HG02610 (cell line): ENCODE measurements around the gene NEDD8.

Experiments
- ATAC-seq: cut with Tn5 transposase; IDR thresholded peaks from one replicate; pipeline ENCODE4 v1.9.1; 2021; ENCODE audit warnings: mild to moderate bottlenecking, moderate library complexity; ENCODE audit not compliant: unreplicated experiment

Gene NEDD8

GRCh38 chr14:24232121-24232644 is at the start of gene NEDD8:
TSS of gene NEDD8 (minus strand) at chr14:24232367. CDS start at chr14:24232267, 100 bp downstream.
- ATAC-seq, result peak; percentile 65

DNA sequence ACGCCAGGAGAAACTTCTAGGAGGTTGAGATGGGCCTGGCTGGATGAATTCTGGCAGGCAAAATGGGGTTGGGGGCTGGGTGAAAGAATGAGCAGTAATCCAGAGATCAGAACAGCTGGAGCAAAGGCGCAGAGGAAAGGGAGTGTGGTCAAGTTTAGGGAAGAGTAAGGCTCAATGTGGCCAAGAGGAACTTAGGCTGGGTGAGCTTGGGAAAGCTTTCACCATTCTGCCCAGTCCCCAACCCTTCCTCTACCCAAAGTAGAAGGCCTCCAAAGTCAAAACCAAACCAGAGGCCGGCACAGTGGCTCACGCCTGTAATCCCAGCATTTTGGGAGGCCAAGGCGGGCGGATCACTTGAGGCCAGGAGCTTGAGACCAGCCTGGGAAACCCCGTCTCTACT is 49.5 kb upstream of the NEDD8 start:
- no peak for ATAC-seq

- ATAC-seq, result no peak
These were observed 48.8 kb upstream of the NEDD8 start for GRCh38 chr14:24280797-24281460.

DNA sequence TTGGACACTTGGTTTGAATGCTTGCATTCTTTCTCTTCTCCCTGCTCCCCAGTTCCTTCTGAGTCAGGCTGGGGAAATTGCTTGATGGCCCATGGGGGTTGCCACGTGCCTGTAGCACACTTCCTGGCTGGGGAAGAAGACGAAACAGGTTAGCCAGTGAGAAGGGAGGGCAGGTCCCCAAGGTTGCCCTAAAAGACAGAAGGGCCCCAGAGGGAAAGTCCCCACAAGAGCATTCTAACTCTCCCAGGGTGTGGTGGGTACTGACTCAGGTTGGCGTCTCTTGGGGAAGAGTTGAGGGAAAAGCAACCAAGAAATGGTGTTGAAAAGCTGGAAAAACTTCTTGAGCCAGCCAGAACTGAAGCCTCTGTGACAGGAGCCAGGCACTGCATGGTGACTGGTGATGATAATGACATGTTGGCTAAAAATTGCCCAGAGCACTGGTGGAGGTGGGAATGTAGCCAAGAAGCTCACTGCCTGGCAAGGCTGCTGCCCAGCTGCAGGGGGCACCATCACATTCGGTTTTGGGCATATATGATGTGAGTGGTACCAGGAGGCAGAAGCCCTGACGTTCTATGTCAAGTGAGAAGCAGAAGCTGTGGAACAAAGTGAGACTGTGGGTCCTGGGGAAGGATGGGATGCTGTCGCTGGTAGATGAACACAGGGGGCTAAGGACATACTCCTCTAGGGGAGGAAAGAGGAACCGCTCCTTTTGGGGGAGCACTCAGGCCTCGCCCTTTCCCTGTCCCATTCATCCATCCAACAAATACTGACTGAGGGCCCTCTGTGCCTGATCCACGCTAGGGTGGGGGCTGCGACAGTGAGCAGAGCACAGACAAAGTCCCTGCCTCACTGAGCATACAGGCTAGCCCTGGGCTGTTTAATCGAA is 47.4 kb upstream of the NEDD8 start:
- peak; percentile 80 for ATAC-seq

DNA sequence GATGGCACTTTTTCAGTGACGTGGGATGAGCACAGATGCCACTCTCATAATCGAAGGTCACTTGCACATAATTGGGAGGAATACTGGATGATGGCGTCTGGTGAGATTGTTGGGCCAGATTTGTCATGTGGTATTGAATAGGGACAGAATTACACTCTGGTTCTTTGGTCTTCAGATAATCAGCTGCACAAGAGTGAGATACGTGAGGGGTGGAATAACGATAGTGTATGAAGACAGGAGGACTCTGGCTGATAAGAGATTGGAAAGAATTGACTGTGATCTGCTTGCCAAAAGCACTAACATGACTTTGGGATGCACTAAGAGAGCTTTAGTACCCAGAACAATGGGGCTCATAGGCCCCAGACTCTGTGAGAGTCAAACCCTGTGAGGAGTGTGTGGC is 46.3 kb upstream of the NEDD8 start:
- no peak for ATAC-seq

GRCh38 chr14:24277606-24278321 is 45.6 kb upstream of the NEDD8 start:
- no peak for ATAC-seq

DNA sequence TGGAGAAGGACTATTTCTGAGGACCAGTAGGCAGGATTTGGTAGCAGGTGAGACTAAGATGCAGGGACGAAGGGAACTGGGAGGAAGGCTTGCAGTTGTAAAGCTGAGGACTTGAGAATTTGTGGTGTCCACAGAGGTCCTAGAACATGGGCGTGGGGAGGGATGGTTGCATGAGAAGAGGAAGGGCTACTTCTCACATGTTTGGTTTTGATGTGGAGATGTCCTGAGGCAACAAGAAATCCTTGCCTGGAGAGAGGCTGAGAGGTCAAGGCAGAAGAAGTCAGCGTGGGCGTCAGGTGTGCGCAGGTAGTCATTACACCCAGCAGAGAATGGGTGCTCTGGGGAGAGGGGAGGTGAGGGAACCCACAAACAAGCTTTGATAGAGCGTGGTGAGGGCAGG is 44.9 kb upstream of the NEDD8 start:
- ATAC-seq, result no peak

GRCh38 chr14:24274101-24274543 is 42.0 kb upstream of the NEDD8 start:
- peak; percentile 60 for ATAC-seq

- no peak for ATAC-seq
These were observed 41.3 kb upstream of the NEDD8 start for GRCh38 chr14:24273422-24273998.

DNA sequence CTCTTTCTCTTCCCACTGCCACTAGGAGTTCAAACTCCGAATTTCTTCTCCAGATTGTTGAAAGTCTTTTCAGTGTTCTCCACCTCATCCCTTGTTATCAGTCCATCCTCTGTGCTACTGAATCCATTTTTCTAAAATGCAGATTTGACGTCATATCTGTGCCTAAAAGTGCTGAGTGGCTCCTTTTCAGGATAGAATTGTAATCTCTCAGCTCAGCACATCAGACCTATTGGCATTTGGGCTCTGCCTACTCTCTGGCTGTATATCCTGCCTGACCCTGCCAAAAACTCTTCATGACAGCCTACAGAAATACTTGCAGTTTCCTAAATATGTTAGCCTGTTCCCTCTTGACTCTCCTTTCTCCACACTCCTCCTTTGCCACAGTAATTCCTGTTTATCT is 40.3 kb upstream of the NEDD8 start:
- no peak for ATAC-seq

DNA sequence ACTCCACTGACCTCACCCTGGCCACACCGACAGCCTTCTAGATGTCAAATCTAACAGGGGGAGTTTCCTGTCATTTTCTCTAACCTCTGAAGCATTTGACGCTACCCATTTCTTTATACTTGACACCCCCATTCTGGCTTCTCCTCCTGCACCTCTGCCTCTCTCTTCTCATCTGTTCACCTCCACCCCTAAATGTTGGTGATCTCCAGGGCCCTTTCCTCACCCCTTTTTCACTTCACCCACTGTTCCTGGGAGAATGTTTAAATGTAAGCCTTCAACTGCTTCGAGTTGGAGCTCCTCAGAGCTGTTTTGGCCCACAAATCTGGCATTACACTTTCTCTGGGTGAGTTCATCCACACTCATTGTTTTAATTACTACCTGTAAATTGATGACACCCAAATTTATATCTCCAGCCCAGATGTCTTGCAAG is 39.7 kb upstream of the NEDD8 start:
- no peak for ATAC-seq

GRCh38 chr14:24271134-24271833 is 39.1 kb upstream of the NEDD8 start, which contains the start of gene RABGGTA:
TSS of gene RABGGTA (minus strand) at chr14:24271597. CDS start at chr14:24271115, 482 bp downstream.
- peak; percentile 86 for ATAC-seq

- ATAC-seq, result no peak
These were observed 38.5 kb upstream of the NEDD8 start for GRCh38 chr14:24270537-24271133.

GRCh38 chr14:24269910-24270536 is 37.9 kb upstream of the NEDD8 start:
- no peak for ATAC-seq

DNA sequence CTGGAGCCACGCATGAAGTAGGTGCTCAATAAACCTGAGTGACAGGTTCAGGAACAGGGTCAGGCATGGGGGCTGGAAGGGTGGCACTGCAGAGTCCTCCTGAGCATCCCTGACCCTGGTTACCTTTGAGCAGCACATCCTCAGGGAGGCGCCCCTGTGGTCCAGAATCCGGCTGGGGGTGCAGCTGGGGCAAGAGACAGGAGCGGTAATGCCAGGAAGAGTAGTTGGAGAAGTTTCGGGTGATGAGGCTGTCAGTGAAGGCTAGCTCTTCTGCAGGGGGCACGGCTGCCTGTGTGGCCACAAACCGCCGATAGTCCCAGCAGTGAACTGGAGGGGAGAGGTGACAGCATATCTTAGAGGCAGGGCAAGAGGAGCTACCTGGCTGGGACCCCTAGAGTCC is 37.2 kb upstream of the NEDD8 start:
- no peak for ATAC-seq

DNA sequence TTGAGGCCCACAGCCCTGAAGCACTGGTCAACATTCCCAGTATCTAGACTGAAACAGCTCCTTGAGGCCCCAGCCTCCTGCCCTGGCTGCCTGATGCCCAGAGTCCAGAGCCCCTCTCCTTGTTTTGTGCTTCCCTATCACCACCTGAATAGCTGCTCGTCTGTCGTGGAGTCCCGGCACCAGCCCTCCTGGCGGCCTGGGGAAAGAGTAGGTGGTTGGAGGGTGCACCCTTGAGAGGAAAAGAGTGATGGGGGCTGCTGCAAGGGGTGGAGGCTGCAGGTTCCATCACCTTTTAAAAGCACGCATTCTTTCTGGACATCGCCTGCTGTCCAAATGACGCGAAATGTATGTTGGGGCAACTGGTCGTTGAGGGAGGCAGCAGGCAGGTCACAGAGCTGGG is 36.1 kb upstream of the NEDD8 start:
- no peak for ATAC-seq

DNA sequence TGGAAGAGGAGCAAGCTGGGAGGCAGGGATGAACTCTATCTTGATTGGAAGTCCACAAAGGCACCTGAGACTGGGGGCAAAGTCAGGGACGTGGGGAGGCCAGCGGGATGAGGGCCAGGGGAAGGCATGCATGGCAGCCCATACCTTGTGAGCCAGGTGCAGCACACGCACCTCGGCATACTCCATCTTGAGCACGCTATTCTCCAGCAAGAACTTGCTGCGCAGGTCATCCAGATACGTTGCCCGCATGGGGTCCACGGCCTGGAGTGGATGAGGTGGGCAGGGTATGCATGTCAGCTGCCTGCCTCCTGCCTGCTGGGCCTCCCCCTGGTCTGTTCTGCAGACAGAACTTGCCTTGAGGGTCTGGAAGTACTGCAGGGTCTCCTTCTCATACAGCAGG is 35.3 kb upstream of the NEDD8 start:
- ATAC-seq, result no peak

DNA sequence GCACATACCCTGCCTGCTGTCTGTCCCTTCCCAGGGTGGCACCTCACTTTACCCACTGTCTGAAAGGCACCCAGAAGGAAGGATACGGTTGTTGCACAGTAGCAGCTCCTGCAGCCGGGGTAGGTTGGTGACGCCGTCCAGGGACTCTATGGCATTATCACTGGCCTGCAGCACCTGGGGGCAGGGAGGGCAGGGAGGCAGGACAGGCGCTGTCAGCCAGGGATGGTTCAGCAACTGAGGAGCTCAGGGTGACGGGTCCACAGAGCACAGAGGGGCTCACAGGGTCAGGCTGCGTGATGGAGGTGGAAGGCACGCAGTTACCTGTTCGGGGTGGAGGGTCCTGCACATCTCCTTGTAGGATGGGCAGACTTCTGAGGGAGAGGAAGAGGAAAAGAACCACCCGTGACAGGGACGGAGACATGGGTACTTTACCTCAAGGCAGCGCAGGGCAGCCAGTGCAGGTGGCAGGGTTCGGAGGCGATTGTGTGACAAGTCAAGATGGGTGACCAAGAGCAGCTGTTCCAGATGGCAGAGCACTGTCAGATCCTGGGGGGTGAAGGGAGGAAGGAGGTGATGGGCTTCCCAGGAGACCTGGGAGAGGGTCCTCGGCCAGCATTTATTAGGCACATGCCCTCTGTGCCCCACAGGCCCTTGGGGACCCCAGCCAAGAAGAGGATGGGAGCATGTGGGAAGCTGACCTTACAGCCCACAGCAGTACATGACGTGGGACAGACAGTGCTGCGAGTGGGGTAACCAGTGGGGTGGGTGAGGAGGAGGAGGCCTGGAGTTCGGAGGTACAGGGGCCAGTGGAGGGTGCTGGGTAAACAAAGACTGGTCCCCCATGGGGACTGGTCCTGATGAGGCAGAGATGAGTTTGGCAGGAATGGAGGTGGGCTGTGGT is 34.4 kb upstream of the NEDD8 start:
- no peak for ATAC-seq
